HG03457 (cell line): ENCODE results near the gene MFSD12.
"Not testable (repeated sequence)": the region's sequence is repeated elsewhere in the genome, so short reads cannot be mapped to it uniquely, and the experiment has no call there.

Experiments used
- ATAC-seq: cut with Tn5 transposase; IDR thresholded peaks from one replicate; pipeline ENCODE4 v1.9.1; 2021; ENCODE audit warnings: moderate number of reproducible peaks; ENCODE audit not compliant: unreplicated experiment

MFSD12 gene

GRCh38 chr19:3510727-3511126 is 46.7 kb downstream of the MFSD12 start:
- ATAC-seq: no peak

GRCh38 chr19:3509566-3509989 is 47.8 kb downstream of the MFSD12 start:
- ATAC-seq: no peak

GRCh38 chr19:3508771-3509535 is 48.4 kb downstream of the MFSD12 start:
- ATAC-seq: no peak

- ATAC-seq: not testable (repeated sequence)
Observed at GRCh38 chr19:3508121-3508661, 49.2 kb downstream of the MFSD12 start.

GRCh38 chr19:3507371-3508120 is 49.8 kb downstream of the MFSD12 start:
- ATAC-seq: no peak

GRCh38 chr19:3506384-3507340 is 50.7 kb downstream of the MFSD12 start:
- no peak for ATAC-seq

GRCh38 chr19:3505598-3506383 is 51.6 kb downstream of the MFSD12 start, which contains the start of gene FZR1:
FZR1 (plus strand) TSS chr19:3506311; CDS start chr19:3522990, 16,679 bp downstream.
- ATAC-seq: peak; percentile 63

GRCh38 chr19:3504735-3505134 is 52.7 kb downstream of the MFSD12 start:
- ATAC-seq: no peak

- no peak for ATAC-seq
Observed at GRCh38 chr19:3503036-3503572, 54.3 kb downstream of the MFSD12 start.

- no peak for ATAC-seq
Observed at GRCh38 chr19:3501780-3502179, 55.6 kb downstream of the MFSD12 start.

- peak; percentile 60 for ATAC-seq
Observed at GRCh38 chr19:3500429-3501101, 56.8 kb downstream of the MFSD12 start, which contains the start of gene DOHH. DOHH (minus strand) TSS chr19:3500674; CDS start chr19:3496814, 3,860 bp downstream.

- no peak for ATAC-seq
Observed at GRCh38 chr19:3499738-3500428, 57.5 kb downstream of the MFSD12 start.

- ATAC-seq: no peak
Observed at GRCh38 chr19:3497757-3498520, 59.4 kb downstream of the MFSD12 start.

GRCh38 chr19:3496392-3497273 is 60.8 kb downstream of the MFSD12 start:
- no peak for ATAC-seq

GRCh38 chr19:3494559-3494958 is 62.8 kb downstream of the MFSD12 start:
- ATAC-seq: no peak
